Measurements from ENCODE around the gene IKZF1.

GRCh38 chr7:50399635-50400034, 95.1 kb downstream of the IKZF1 start:
- TF ChIP-seq CTCF (IDR thresholded peaks at IDR 0.05) (no peak), POLR2A (IDR thresholded peaks at IDR 0.05) (no peak), POLR2AphosphoS5 (IDR thresholded peaks at IDR 0.05) (no peak)
